RWPE2 (cell line): Measurements from ENCODE around the gene TMEM231.

ENCODE experiments used
- ATAC-seq: fragments of 200-7000 bp; cut with Tn5 transposase; 3 replicates; pipeline ENCODE4 v1.9.1; 2021; ENCODE audit warnings: low read depth
- DNase-seq: peaks from one replicate; pipeline ENCODE4 v3.0.0-alpha.2; 2020; ENCODE audit warnings: low spot score
- H3K27ac ChIP-seq: fragments of 450-650 bp; 2 replicates; pipeline ENCODE4 v1.5.1; 2017; ENCODE audit warnings: mild to moderate bottlenecking; ENCODE audit not compliant: poor library complexity, severe bottlenecking
- H3K27me3 ChIP-seq: fragments of 250-450 bp; sonication (Bioruptor Pico); 2 replicates; pipeline ENCODE4 v1.5.1; 2021; ENCODE audit warnings: mild to moderate bottlenecking, moderate library complexity; ENCODE audit not compliant: insufficient read depth, poor library complexity, severe bottlenecking
- H3K36me3 ChIP-seq: fragments of 250-450 bp; sonication (Bioruptor Pico); 2 replicates; pipeline ENCODE4 v1.5.1; 2020; ENCODE audit warnings: low read depth, mild to moderate bottlenecking, moderate library complexity
- H3K4me1 ChIP-seq: fragments of 250-450 bp; sonication (Bioruptor Pico); 2 replicates; pipeline ENCODE4 v1.5.1; 2021; ENCODE audit warnings: mild to moderate bottlenecking, moderate library complexity; ENCODE audit not compliant: insufficient read depth, poor library complexity, severe bottlenecking
- H3K4me3 ChIP-seq: fragments of 250-450 bp; sonication (Bioruptor Pico); 2 replicates; pipeline ENCODE4 v1.5.1; 2021; ENCODE audit warnings: mild to moderate bottlenecking, moderate library complexity; ENCODE audit not compliant: severe bottlenecking
- H3K9me3 ChIP-seq: fragments of 250-450 bp; sonication (Bioruptor Pico); 2 replicates; pipeline ENCODE4 v1.5.1; 2021; ENCODE audit warnings: mild to moderate bottlenecking, moderate library complexity; ENCODE audit not compliant: severe bottlenecking
- CTCF ChIP-seq: fragments of 450-650 bp; IDR thresholded peaks from one replicate; pipeline ENCODE4 v1.5.1; 2017; ENCODE audit warnings: mild to moderate bottlenecking, moderate library complexity; ENCODE audit not compliant: poor library complexity, severe bottlenecking

TMEM231 gene

GRCh38 chr16:75584108-75584507 is 28.1 kb upstream of the TMEM231 start:
- Histone ChIP-seq H3K4me3 (no peak overlapping the region), H3K27ac (no peak overlapping the region), H3K4me1 (no peaks in the 10 kb centered on the region), H3K36me3 (peaks cover 20% of the 10 kb centered on the region), H3K27me3 (no peaks in the 10 kb centered on the region), H3K9me3 (no peaks in the 10 kb centered on the region)
- ATAC-seq = no peak
- DNase-seq = no peak
- TF ChIP-seq CTCF = no peak

GRCh38 chr16:75579281-75579834 is 23.3 kb upstream of the TMEM231 start:
- no peak for ATAC-seq
- DNase-seq = no peak
- TF ChIP-seq CTCF = no peak
- Histone ChIP-seq H3K4me3 (no peak overlapping the region), H3K9me3 (no peaks in the 10 kb centered on the region), H3K36me3 (peaks cover 57% of the 10 kb centered on the region), H3K4me1 (no peaks in the 10 kb centered on the region), H3K27ac (no peak overlapping the region), H3K27me3 (no peaks in the 10 kb centered on the region)

GRCh38 chr16:75578725-75579124 is 22.7 kb upstream of the TMEM231 start:
- no peak overlapping the region for H3K4me3 ChIP-seq
- no peak for DNase-seq
- ATAC-seq = no peak
- TF ChIP-seq CTCF = no peak
- H3K4me1 ChIP-seq = no peaks in the 10 kb centered on the region
- no peak overlapping the region for H3K27ac ChIP-seq
- no peaks in the 10 kb centered on the region for H3K9me3 ChIP-seq
- H3K36me3 ChIP-seq = peaks cover 64% of the 10 kb centered on the region
- H3K27me3 ChIP-seq = no peaks in the 10 kb centered on the region

- no peak for ATAC-seq
- no peak overlapping the region for H3K4me3 ChIP-seq
- H3K9me3 ChIP-seq = no peaks in the 10 kb centered on the region
- TF ChIP-seq CTCF = no peak
- peaks cover 69% of the 10 kb centered on the region for H3K36me3 ChIP-seq
- no peak for DNase-seq
- no peaks in the 10 kb centered on the region for H3K27me3 ChIP-seq
- no peaks in the 10 kb centered on the region for H3K4me1 ChIP-seq
- H3K27ac ChIP-seq = no peak overlapping the region
Observed at GRCh38 chr16:75578212-75578611, 22.2 kb upstream of the TMEM231 start.

- ATAC-seq = no peak
- Histone ChIP-seq H3K9me3 (no peaks in the 10 kb centered on the region), H3K27me3 (no peaks in the 10 kb centered on the region), H3K27ac (no peak overlapping the region), H3K4me3 (no peak overlapping the region), H3K4me1 (no peaks in the 10 kb centered on the region), H3K36me3 (peaks cover 85% of the 10 kb centered on the region)
- no peak for DNase-seq
- TF ChIP-seq CTCF = no peak
Observed at GRCh38 chr16:75576384-75576811, 20.3 kb upstream of the TMEM231 start.
